HG03045 (cell line): ENCODE data around the gene STK10.
"Not testable (repeated sequence)": the region's sequence is repeated elsewhere in the genome, so short reads cannot be mapped to it uniquely, and the experiment has no call there.

Source experiments
- ATAC-seq: cut with Tn5 transposase; IDR thresholded peaks from one replicate; pipeline ENCODE4 v1.9.1; 2021; ENCODE audit warnings: mild to moderate bottlenecking, moderate library complexity; ENCODE audit not compliant: unreplicated experiment

Gene STK10

DNA sequence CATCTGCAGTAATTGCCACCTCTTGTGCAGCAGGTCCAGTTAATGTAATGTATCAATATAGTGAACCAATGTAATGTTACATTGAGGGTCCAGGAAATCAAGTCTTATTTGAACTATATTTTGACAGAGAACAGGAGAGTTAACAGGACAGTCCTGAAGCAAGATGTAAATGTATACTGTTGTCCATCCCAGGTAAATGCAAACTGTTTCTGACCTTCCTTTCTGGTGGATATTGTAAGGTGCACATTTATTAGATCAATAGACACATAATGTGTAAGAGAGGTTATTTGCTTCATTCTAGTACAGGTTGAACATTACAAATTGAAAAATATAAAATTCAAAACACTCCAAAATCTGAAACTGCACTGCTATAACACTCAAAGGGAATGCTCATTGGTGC, 158.1 kb downstream of the STK10 start:
- no peak for ATAC-seq

- no peak for ATAC-seq
These were observed 159.9 kb downstream of the STK10 start for GRCh38 chr5:172028167-172028566.

GRCh38 chr5:172020110-172020786, 167.8 kb downstream of the STK10 start:
- not testable (repeated sequence) for ATAC-seq

DNA sequence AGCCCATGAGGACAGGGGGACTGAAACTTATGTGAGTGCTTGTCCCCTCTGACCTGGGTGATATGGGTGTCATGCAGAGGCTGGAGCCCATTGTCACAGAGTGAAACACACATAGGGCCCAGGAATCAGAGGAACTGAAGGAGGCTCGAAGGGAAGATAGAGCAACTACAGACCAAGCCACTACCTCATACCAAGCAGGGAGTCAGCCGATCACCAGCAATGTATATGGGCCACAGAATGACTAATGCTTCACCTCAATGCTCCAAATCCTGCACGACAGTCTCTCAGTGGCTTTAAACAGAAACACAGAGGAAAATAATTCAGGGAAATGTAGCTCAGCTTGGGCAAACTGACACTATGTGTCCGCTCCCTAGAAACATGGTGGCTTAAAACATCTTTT, 172.7 kb downstream of the STK10 start:
- no peak for ATAC-seq

DNA sequence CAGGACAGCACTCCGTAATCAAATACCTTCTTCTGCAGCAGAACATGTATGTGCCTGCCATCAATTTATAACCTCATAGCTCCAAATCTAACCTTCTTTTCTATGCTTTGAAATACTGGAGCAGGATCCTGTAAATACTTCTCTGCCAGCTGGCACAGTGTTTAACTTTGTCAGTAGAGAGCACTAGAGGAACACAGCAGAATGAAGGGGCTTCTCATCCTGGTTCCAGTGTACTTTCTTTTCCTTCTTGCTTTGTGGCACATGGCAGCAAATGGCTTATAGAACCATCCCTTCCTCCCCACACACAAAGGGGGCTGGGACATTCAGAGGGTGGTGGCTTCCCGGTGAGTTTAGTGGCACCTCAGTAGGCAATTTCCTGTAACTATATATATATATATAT, 177.7 kb downstream of the STK10 start:
- ATAC-seq, result no peak

DNA sequence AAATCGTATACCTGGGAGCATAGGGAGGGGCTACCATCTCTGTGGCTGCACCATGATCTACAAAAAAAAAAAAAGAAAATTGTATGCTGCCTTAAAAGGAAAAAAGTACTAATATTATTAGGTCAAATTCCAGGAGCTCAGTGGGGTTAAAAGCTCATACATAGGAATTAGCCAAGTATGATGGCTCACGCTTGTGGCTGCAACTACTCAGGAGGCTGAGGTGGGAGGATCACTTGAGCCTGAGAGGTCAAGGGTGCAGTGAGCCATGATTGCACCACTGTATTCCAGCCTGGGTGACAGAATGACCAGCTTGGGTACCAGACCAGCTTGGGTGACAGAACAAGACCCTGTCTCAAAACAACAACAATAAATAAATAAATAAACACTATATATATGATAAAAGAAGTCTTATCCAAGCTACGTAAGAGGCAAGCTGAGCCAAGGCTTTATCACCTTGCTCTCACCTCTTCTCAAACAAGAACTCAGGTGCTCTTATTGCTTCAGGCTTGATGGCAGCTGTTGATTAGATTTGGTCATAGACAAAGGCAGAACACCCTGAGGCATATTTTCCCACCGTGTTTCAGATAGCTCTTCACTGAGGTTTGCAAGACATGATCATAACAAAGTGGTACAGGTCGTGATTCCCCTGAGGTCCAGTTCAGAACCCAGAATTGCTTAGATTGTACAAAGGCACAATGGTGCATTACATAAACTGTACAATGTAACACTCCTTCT, 178.3 kb downstream of the STK10 start:
- ATAC-seq, result no peak

- ATAC-seq, result no peak
These were observed 179.3 kb downstream of the STK10 start for GRCh38 chr5:172008689-172009141.

GRCh38 chr5:172008111-172008455, 179.9 kb downstream of the STK10 start:
- ATAC-seq, result no peak

GRCh38 chr5:172007175-172008110, 180.6 kb downstream of the STK10 start:
- ATAC-seq, result no peak

DNA sequence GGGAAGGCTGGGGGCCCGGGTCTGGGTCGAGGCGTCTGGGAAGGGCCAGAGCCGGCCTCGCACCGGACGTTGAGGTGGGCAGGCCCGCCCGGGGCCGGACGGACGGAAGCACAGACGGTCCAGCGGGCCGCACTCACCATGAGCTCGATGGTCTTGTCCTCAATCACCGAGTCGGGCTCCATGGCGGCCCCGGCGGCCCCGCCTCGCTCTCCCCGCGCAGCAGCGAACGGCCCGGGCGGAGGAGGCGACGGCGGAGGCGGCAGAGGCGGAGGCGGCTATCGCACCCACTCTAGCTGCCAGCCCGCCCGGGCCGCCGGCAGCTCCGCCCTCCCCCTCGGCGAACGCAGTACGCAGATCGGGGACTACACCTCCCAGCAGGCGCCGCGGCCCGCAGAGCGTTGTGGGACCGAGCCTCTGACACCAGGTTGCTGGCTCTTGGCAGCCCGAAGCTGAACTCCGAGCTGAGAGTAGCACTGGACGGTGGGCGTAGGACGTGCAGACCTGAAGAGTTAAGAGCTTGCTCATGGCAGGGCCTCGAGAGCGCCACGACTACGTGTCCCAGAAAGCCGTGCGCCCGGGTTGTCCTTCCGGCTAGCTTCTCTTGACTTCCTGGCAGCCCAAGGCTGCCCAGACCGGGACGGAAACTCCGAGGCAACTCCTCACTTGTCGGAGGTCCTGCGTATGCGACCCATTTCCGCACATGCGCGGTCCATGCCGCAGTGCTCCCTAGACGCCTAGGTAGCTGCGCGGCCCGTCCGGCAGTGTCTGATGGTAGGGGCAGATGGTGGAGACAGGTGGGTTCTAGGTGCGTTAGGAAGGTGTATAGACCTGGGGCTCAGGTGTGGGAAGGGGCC, 181.5 kb downstream of the STK10 start, which contains the start of gene FBXW11:
Gene FBXW11 (minus strand): TSS at position 318 of the 854 bp plus-strand sequence. CDS start 136 bp downstream, at position 182.
- ATAC-seq, result peak; percentile 85

GRCh38 chr5:172005708-172006320, 182.2 kb downstream of the STK10 start:
- peak; percentile 6 for ATAC-seq

DNA sequence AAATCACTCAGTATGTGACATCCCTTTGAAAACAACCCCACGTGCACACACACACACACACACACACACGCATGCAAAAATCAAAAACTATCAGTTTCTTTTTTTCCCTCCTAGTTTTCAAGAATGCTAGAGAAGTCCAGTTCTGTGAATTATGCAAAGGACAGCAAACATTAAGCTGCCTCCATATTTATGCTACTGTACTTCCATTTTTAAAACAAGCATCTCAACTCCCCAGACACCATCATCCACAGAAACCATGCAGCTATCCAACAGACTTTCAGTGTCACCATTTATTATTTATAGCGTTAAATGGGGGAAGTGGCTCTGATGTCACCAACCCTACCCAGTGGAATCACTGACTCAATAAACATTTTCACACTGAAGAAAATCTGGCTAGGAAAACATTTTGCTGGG, 183.2 kb downstream of the STK10 start:
- ATAC-seq, result no peak

DNA sequence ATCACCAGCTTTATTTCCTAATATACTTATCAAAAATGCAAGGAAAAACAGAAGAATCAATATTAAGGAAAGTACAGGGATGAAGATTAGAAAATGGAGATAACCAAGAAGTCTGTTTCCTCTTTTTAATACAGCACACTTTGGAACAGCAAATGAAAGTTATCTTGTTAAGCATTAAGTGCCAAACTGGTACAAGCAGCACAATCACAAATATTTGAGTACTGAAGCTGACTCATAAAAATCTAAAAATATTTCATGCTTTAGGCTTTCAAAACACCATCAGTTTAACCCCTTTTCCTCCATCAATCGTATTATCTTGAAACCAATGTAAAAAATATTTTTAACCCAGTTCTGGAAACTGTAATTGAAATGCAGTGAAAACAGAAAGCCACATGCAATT, 184.3 kb downstream of the STK10 start:
- no peak for ATAC-seq

- ATAC-seq, result no peak
These were observed 185.0 kb downstream of the STK10 start for GRCh38 chr5:172002840-172003512.

DNA sequence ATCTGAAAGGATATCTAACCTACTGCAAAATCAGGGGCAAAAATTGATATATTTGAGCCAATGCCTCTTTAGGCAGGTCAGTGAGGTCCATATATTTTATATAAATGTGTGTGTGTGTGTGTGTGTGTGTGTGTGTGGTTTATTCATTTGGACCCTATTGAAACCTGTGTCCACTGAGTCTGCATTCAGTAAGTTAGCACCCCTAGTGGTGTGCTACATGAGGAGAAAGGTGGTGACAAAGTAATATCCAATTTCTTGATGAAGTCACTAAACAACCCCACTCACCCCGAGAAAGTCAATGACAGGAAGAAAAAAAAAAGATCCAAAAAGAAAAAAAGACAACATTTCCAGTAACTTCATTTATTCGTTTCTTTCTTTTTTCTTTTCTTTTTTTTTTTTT, 185.7 kb downstream of the STK10 start:
- ATAC-seq, result no peak

- peak; percentile 51 for ATAC-seq
These were observed 188.1 kb downstream of the STK10 start for GRCh38 chr5:171999877-172000276.

DNA sequence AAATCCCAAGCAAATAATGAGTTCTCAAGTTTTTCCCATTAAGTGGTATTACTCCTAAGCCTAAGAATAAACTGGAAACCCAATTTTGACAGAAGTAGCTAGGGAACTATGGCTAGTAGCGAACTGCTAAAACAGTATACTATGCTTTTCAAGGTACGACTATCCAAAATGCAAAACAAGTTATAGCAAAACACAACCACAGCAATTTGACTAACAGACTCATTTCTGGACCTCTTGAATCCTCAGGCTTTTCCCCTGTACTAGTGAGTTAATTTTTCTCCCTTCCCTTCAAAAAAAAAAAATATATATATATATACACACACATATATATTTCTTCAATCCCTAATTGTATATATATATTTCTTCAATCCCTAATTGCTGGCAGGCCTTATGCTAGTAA, 188.9 kb downstream of the STK10 start:
- ATAC-seq, result no peak

DNA sequence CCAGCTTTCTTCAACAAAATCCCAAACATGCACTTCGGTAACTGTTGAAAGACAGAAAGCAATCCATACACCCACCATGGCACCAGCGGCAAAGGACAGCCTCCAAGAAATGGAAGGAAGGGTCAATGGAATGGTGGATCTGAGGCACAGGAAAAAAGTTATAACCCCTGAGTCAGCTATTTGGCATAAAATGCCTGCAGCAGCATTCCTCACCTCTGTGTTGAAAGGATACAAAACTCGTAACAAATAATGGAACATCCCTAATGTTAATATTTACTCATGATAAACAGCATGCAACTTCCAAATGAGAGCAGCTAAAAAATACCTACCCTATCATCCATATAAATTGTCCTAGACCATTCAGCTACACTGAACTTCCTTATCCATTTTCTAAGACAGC, 191.0 kb downstream of the STK10 start:
- no peak for ATAC-seq

GRCh38 chr5:171992813-171993212, 195.2 kb downstream of the STK10 start:
- no peak for ATAC-seq
